Common myeloid progenitor, CD34-positive (primary cell): ENCODE measurements around the gene ZNF646.

ENCODE experiments used
- CTCF ChIA-PET: fragments of 350-600 bp; sonication (Branson Sonifier 250); formaldehyde crosslinking; loops from one replicate; lab custom pipeline; 2021; ENCODE audit warnings: antibody characterized with exemption; lab: Charles Lee
- POLR2A ChIA-PET: fragments of 350-600 bp; sonication (Branson Sonifier 250); formaldehyde crosslinking; loops from one replicate; lab custom pipeline; 2021; ENCODE audit warnings: antibody characterized with exemption; lab: Charles Lee
- DNase-seq, 3 donors: peaks; one replicate each; pipeline versions ENCODE4 v3.0.0 to v3.0.0-alpha.2; 2013
- H3K27ac ChIP-seq, 2 experiments: 1 replicate in 1 of 2; 2 replicates in 1 of 2; pipeline ENCODE4 v1.7.0; 2013; ENCODE audit warnings: inconsistent platforms in 2 of 2, low read length in 2 of 2, mild to moderate bottlenecking in 2 of 2, low read depth in 1 of 2, moderate library complexity in 1 of 2; ENCODE audit not compliant: severe bottlenecking in 2 of 2, insufficient read depth in 1 of 2, poor library complexity in 1 of 2
- H3K27me3 ChIP-seq, 5 experiments: replicated peaks in 2 of 5; 1 replicate in 3 of 5; 2 replicates in 2 of 5; pipeline versions ENCODE4 v1.6.1 to v1.7.0; 2013; ENCODE audit warnings: low read length in 4 of 5, mild to moderate bottlenecking in 2 of 5, moderate library complexity in 2 of 5, inconsistent platforms in 1 of 5; ENCODE audit not compliant: insufficient read depth in 5 of 5, control insufficient read depth in 4 of 5
- H3K36me3 ChIP-seq, 4 experiments: 1 replicate in 2 of 4; 2 replicates in 2 of 4; pipeline versions ENCODE4 v1.6.1 to v1.7.0; 2013; ENCODE audit warnings: low read length in 3 of 4, control low read depth in 1 of 4, mild to moderate bottlenecking in 1 of 4; ENCODE audit not compliant: control insufficient read depth in 4 of 4, insufficient read depth in 4 of 4
- H3K4me1 ChIP-seq, 4 experiments: 1 replicate in 3 of 4; 2 replicates in 1 of 4; pipeline versions ENCODE4 v1.6.1 to v1.7.1; 2013; ENCODE audit warnings: low read length in 3 of 4, mild to moderate bottlenecking in 3 of 4, control low read depth in 1 of 4, inconsistent platforms in 1 of 4, moderate library complexity in 1 of 4; ENCODE audit not compliant: control insufficient read depth in 4 of 4, insufficient read depth in 4 of 4; ENCODE audit errors: control extremely low read depth in 1 of 4
- H3K4me3 ChIP-seq, 7 experiments: 1 replicate in 4 of 7; 2 replicates in 3 of 7; pipeline versions ENCODE4 v1.5.1 to v1.7.0; 2013; ENCODE audit warnings: mild to moderate bottlenecking in 7 of 7, low read length in 6 of 7, moderate library complexity in 6 of 7, inconsistent platforms in 2 of 7, low read depth in 2 of 7, control low read depth in 1 of 7; ENCODE audit not compliant: insufficient read depth in 4 of 7, control insufficient read depth in 1 of 7; ENCODE audit errors: extremely low read depth in 1 of 7
- H3K9me3 ChIP-seq, 5 experiments: 1 replicate in 4 of 5; 2 replicates in 1 of 5; pipeline versions ENCODE4 v1.6.1 to v1.7.1; 2013; ENCODE audit warnings: low read length in 4 of 5, mild to moderate bottlenecking in 2 of 5, inconsistent platforms in 1 of 5, low read depth in 1 of 5, moderate library complexity in 1 of 5; ENCODE audit not compliant: control insufficient read depth in 4 of 5, insufficient read depth in 2 of 5; ENCODE audit errors: control extremely low read depth in 1 of 5
- WGBS: methylation state at CpG from one replicate; pipeline ENCODE4 v1.1.5; 2013; ENCODE audit not compliant: insufficient coverage; 5-methylcytosine and 5-hydroxymethylcytosine counted together

The ZNF646 gene

DNA sequence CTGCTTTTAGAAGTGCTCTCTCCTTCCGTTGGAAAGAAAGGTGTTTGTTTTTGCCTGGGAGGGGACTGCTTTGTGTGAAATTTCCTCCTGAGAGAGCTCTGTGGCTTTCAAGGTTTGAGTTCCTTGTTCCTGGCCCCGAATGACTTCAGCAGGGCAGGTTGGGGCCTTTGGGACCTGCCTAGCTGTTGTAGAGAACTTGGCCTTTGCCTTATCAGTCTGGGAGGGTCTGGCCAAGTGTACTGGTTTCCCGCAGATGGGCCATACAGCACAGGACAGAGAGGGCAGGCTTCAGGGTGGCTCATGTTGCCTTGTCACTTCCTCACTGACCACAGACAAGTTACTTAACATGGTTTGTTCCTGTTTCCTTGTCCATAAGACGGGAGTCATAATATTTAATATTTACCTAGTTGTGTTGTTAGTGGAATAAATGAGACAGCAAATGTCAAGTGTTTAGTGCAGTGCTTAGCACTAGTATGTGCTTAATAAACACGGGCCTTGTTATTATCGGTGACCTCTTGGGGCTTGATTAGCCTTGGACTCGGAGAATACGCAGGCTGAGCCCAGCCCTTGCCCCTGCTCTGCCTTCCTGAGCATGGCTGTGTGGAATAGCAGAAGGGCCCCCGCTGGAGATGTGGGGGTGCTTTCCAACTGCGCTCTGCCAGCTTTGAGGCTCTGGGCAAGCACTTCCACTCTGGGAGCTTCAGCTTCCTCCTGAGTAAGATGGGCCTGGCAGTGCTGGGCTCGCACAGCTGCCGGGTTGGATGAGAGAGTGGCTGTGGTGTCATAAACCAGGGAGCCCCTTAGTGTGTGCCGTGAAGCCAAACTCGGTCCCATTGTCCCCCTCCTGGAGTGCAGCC is 54.7 kb downstream of the ZNF646 start:
- H3K27ac ChIP-seq: peak overlapping the region; percentile 93 to 97

DNA sequence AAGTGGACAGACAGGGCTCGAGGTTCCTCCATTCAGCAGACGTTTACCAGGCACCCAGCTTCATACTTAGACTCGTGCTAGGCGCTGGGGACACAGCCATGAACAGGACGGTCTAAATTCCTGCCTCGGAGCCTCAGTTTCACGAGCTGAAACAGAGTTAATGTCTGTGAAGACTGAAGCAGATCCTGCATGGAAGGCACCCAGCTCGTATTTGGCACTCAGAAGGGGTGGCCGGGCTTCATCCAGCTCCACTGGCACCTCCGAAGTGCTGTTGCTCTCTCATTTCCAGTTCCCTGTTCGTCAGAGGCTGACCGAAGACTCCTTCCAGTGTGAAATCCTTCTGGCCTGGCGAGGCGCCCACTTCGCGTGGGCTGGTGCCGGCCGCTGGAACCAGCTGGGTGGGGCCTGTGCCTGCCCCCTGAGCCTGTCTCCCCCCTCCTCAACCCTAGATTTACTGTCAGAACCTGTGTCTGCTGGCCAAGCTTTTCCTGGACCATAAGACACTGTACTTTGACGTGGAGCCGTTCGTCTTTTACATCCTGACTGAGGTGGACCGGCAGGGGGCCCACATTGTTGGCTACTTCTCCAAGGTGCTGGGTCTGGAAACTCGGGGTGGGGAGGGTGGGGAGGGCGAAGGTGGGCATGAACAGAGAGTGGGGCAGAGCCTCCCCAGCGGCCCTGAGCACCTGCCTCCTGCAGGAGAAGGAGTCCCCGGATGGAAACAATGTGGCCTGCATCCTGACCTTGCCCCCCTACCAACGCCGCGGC is 55.5 kb downstream of the ZNF646 start:
- Histone ChIP-seq H3K4me1 (peaks cover 6 to 57% (median 49%) of the 10 kb centered on the region in 4 experiments), H3K4me3 (peak overlapping the region in 3 of 7 experiments; percentile 13 to 31 (median 30)), H3K36me3 (peaks cover 0 to 44% (median 22%) of the 10 kb centered on the region in 4 experiments), H3K27me3 (no peaks in the 10 kb centered on the region), H3K27ac (peak overlapping the region; percentile 93 to 97), H3K9me3 (no peaks in the 10 kb centered on the region)
- WGBS: 39% methylated on average over 26 of the region's 29 CpGs
- ChIA-PET CTCF (interaction anchor here (0.7 to 9.6 kb wide), 4 partner anchors 10 to 145 kb away, joined by 3 to 123 read pairs (median 22); partner anchors contain the start of genes FUS, HSD3B7 and KAT8), POLR2A (interaction anchor here (0.6 to 3.1 kb wide), 3 partner anchors 12 to 1115 kb away, joined by 10 to 22 read pairs (median 18); partner anchors contain the start of gene KAT8)
- DNase-seq: peak in 1 of 3 donors; percentile 32

More for the DNA sequence above, 54.7 kb downstream of the ZNF646 start:
- Histone ChIP-seq H3K27me3 (no peaks in the 10 kb centered on the region), H3K4me3 (peak overlapping the region in 3 of 7 experiments; percentile 38 to 52 (median 50)), H3K4me1 (peaks cover 6 to 57% (median 49%) of the 10 kb centered on the region in 4 experiments), H3K9me3 (no peaks in the 10 kb centered on the region), H3K36me3 (peaks cover 0 to 48% (median 23%) of the 10 kb centered on the region in 4 experiments)
- WGBS: 9% methylated on average over 12 of the region's 14 CpGs
- ChIA-PET POLR2A (interaction anchor here (0.5 to 3.1 kb wide), 8 partner anchors 12 to 1114 kb away, joined by 3 to 22 read pairs (median 6); partner anchors contain the start of genes FUS and KAT8), CTCF (interaction anchor here (2.3 to 9.6 kb wide), 3 partner anchors 9 to 145 kb away, joined by 7 to 123 read pairs (median 38); partner anchors contain the start of genes HSD3B7 and KAT8)
- peak; percentile 91 to 99 (median 96) for DNase-seq

DNA sequence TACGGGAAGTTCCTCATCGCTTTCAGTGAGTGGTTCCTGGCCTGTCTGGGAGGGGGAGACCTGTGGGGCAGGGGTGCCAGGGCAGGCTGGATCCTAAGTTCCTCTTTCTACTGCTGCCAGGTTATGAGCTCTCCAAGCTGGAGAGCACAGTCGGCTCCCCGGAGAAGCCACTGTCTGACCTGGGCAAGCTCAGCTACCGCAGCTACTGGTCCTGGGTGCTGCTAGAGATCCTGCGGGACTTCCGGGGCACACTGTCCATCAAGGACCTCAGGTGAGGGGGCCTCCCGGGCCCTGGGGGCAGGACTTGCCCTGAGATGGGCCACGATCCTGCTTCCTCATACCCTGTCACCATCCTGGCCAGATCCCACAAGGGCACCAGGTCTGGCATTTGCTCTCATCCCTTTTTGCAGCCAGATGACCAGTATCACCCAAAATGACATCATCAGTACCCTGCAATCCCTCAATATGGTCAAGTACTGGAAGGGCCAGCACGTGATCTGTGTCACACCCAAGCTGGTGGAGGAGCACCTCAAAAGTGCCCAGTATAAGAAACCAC is 56.2 kb downstream of the ZNF646 start:
- CTCF ChIA-PET: interaction anchor here (0.7 to 9.6 kb wide), 6 partner anchors 11 to 146 kb away, joined by 3 to 123 read pairs (median 5); partner anchors contain the start of genes FUS, HSD3B7, KAT8 and VKORC1
- 63% methylated on average over 8 of the region's 10 CpGs for WGBS
- Histone ChIP-seq H3K27me3 (no peaks in the 10 kb centered on the region), H3K4me3 (no peak overlapping the region), H3K4me1 (peaks cover 6 to 52% (median 49%) of the 10 kb centered on the region in 4 experiments), H3K36me3 (peaks cover 0 to 44% (median 20%) of the 10 kb centered on the region in 4 experiments), H3K9me3 (no peaks in the 10 kb centered on the region), H3K27ac (peak overlapping the region in 1 of 2 experiments; percentile 25)
- POLR2A ChIA-PET: interaction anchor here (2.8 to 3.1 kb wide), 2 partner anchors 12 to 13 kb away, joined by 18 to 22 read pairs; partner anchors contain the start of gene KAT8
- DNase-seq: peak; percentile 54 to 83 (median 82)

DNA sequence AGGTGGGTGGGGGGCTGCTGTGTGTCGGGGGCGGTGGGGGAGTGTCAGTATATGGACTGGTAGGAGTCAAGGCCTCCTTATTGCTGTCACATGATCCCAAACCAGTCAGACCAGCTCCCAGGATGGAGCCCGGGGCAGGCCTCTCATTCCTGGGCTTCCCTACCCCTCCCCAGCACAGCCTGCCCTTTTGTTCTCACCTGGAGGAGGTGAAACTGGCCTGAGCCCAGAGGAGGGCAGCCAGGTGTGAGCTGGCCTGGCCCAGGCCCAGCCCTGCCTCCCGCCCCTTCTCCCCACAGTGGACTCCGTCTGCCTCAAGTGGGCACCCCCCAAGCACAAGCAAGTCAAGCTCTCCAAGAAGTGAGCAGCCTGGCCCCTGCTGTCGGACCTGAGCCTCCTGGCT is 56.7 kb downstream of the ZNF646 start:
- POLR2A ChIA-PET: interaction anchor here (1.6 to 3.1 kb wide), 3 partner anchors 12 to 13 kb away, joined by 4 to 22 read pairs (median 18); partner anchors contain the start of gene KAT8

DNA sequence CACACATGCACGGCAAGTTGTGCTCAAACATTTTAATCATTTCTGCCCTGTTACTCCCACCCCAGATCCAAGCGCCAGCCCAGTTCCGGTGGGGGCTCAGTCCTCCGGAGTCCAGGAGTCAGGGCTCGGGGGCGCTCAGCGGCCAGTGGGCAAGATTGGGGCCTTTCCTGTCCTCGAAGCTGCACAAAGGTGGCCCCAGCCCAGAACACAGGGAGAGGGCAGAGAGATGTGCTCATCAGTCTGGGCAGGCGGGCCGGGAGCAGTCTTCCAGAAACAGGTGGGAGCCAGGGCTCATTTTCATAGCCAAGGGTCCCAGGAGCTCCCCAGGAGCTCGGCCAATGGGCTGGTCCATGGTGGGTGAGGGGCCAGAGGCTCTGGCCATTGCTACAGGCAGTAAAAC is 57.2 kb downstream of the ZNF646 start:
- Histone ChIP-seq H3K27me3 (no peaks in the 10 kb centered on the region), H3K4me3 (no peak overlapping the region), H3K36me3 (peaks cover 0 to 41% (median 18%) of the 10 kb centered on the region in 4 experiments), H3K4me1 (peaks cover 6 to 43% (median 41%) of the 10 kb centered on the region in 4 experiments), H3K27ac (no peak overlapping the region), H3K9me3 (no peaks in the 10 kb centered on the region)
- CTCF ChIA-PET: interaction anchor here (0.8 to 9.6 kb wide), 4 partner anchors 8 to 55 kb away, joined by 3 to 123 read pairs (median 3); partner anchors contain the start of gene VKORC1
- WGBS: 97% methylated on average over 10 of the region's 11 CpGs
- no peak for DNase-seq
- POLR2A ChIA-PET: interaction anchor here (1.6 kb wide), 1 partner anchor 14 kb away, joined by 4 read pairs; the partner anchor contains the start of gene KAT8

More for the DNA sequence above, 56.7 kb downstream of the ZNF646 start:
- CTCF ChIA-PET: interaction anchor here (0.7 to 9.6 kb wide), 5 partner anchors 11 to 54 kb away, joined by 3 to 123 read pairs (median 3); partner anchors contain the start of genes FUS, KAT8 and VKORC1
- no peaks in the 10 kb centered on the region for H3K27me3 ChIP-seq
- no peak overlapping the region for H3K4me3 ChIP-seq
- no peaks in the 10 kb centered on the region for H3K9me3 ChIP-seq
- H3K27ac ChIP-seq: no peak overlapping the region
- peaks cover 0 to 44% (median 18%) of the 10 kb centered on the region in 4 experiments for H3K36me3 ChIP-seq
- H3K4me1 ChIP-seq: peaks cover 6 to 47% (median 46%) of the 10 kb centered on the region in 4 experiments
- 100% methylated on average over 3 of the region's 6 CpGs for WGBS
- DNase-seq: no peak

DNA sequence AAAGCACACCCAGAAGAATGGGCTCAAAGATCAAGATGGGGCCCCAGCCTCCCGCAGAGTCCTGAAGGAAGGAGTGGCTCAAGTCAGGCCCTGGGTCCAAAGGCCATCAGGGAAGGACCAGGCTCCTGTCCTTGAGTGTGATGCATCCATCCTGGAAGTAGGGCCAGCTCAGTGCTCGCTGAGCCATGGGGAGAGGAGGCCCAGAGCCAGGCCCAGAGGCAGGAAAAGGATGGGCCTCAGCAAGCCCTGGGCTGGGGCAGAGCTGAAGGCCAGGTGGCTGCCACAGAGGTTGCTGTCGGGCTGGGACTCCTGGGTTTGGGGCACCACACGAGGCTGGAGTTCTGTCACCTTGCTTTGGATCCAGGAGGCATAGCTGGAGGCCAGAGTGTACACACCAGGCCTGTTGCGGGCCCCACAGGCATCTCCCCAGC is 57.6 kb downstream of the ZNF646 start:
- no peaks in the 10 kb centered on the region for H3K9me3 ChIP-seq
- H3K4me1 ChIP-seq: peaks cover 6 to 38% (median 37%) of the 10 kb centered on the region in 4 experiments
- DNase-seq: no peak
- H3K4me3 ChIP-seq: no peak overlapping the region
- 89% methylated on average over 5 of the region's 5 CpGs for WGBS
- H3K36me3 ChIP-seq: peaks cover 0 to 38% (median 18%) of the 10 kb centered on the region in 4 experiments
- no peak overlapping the region for H3K27ac ChIP-seq
- H3K27me3 ChIP-seq: no peaks in the 10 kb centered on the region
- CTCF ChIA-PET: interaction anchor here (0.8 to 9.6 kb wide), 3 partner anchors 9 to 37 kb away, joined by 3 to 123 read pairs (median 3); partner anchors contain the start of gene VKORC1
- POLR2A ChIA-PET: interaction anchor here (1.6 kb wide), 1 partner anchor 14 kb away, joined by 4 read pairs; the partner anchor contains the start of gene KAT8
